ENCODE results near the gene C1orf116.

Gene C1orf116

GRCh38 chr1:207034208-207034607, 1.7 kb upstream of the C1orf116 start:
- no peak for DNase-seq

DNA sequence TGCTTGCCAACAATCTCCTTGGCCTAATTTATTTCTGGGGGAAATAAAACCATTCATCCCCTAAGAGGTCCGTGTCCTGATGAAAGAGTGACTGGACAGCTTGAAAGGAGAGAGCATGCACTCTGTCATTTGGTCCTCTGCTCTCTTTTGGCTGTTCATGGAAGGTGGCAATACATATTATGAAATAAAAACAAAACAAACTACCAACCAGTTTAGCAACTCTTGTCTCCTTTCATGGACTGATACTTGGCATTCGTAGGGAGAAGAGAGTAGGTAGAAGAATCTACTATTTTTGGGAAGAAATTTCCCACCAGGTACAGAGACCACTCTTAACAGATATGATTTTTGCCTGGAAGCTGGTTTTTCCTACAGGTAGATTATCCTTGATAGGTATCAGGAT, 746 bp upstream of the C1orf116 start:
- no peak for DNase-seq

DNA sequence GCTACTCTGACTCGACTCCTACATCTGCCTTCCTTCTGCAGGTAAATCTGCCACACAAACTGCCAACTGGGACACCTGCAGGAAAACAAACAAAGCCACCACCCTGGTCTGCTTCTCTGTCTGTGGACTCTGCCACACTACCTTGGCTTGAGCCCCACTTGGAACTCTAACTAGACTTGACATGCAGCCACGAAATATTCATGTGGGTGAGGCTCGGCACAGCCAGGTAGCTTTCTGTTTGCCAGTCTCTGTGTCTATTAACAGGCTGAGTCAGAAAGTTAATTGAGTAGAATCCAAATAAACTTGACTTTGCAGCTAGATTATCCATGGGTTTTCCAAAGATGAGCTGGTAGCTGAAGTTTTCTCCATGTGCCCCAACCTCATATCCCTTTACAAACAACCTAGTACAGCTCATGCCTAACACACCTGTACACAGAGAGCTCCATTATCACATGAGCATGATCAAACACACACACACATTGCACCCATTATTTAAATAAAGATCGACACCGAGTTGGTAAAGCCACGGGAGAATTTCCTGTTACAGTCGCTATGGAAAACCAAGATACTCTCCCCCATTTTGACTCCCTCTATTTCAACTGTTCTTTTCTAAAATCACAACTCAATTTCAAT, 808 bp downstream of the C1orf116 start:
- no peak for DNase-seq

GRCh38 chr1:207031016-207031415, 1.5 kb downstream of the C1orf116 start:
- no peak for DNase-seq

GRCh38 chr1:207030522-207031009, 2.0 kb downstream of the C1orf116 start:
- no peak for DNase-seq

GRCh38 chr1:207029701-207030521, 2.6 kb downstream of the C1orf116 start:
- DNase-seq: no peak

DNA sequence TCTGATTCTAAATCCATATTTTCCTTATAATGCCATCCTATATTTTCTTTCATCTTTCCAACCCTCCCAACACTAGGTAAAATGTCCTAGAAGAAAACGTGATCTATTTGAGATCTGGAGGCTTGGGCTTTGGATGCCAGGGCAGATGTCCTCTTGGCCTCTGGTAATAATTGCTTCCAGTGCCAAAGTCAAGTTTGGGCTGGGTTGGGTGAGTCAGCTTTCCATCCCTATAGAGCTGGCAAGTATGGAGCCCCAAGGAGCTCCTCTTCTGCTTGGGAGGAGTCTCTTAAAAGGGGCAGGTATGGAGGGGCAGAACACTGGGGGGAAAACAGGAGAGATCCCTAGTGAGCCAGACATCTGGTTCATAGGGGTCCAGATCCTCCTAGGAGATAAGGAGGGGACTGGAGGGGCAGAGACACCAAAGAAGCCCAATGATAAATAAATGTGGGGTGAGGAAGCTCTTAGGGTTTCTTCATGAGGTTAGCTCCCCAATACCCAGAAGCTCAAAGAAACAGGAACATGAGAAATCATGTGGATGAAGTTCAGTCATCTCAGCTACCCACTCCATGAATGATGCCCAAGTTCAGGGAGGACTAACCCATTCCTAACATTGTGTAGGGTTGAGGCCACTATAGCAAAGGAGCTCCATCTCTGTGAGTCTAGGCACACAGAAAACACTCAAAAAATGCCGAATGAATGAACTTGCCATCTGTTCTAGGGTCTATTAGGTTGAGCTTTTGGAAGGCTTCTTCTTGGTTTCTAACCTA, 3.5 kb downstream of the C1orf116 start:
- DNase-seq: no peak

- no peak for DNase-seq
These were observed 4.6 kb downstream of the C1orf116 start for GRCh38 chr1:207027921-207028320.

GRCh38 chr1:207027206-207027777, 5.3 kb downstream of the C1orf116 start:
- no peak for DNase-seq

DNA sequence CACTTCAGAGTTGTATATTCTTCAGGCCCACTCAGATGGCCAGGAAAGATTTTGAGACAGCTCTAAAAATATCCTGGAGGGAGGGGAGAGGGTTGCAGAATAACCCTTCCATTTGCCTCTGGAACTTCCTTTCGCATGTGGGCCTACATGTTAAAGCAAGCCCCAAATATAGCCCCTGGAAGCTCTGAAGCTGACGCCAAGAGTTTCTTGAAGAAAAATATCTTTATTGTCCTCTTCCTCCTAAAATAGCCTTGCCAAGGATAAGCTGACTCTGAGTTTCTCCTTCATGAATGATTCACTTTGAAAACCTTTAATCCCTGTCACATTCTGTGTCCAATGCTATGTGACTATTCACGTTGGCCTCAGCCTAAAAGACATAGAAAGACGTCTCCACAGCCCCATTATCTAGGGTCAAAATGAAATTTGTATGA, 6.4 kb downstream of the C1orf116 start:
- no peak for DNase-seq

GRCh38 chr1:207025146-207025880, 7.2 kb downstream of the C1orf116 start:
- DNase-seq: no peak

GRCh38 chr1:207024202-207025145, 8.1 kb downstream of the C1orf116 start:
- DNase-seq: no peak

DNA sequence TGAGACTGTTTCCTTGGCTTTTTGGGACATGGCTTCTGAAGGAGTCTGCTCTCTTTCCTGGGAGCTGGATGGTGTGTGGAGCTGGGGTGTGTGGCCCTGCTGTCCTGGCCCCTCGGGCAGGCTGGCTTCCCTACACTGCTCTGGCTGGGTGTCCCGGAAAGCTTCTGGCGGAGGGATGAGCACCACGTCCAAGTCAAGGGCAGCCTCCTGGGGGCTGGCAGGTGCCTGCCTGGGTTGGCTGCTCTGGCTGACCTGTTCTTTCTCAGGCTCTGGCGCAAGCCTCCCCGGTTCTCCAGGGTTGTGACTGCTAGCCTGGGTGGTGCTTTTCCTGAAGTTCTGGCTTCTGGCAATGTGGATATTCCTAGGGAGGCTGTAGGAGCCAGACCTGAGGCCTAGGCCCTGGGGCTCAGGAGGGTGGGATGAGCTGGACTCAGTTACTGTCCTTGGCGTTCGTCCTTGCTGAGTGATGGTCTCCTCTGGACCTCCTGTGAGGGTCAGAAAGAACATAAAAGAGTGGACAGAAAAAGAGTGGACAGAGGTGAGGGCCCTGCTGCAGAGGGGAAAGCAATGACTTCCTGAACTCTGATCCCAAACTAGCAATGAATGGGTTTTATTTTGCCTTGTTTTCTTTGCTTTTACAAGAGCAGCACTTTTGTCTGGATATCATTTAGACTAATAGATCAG, 9.4 kb downstream of the C1orf116 start:
- DNase-seq: no peak

DNA sequence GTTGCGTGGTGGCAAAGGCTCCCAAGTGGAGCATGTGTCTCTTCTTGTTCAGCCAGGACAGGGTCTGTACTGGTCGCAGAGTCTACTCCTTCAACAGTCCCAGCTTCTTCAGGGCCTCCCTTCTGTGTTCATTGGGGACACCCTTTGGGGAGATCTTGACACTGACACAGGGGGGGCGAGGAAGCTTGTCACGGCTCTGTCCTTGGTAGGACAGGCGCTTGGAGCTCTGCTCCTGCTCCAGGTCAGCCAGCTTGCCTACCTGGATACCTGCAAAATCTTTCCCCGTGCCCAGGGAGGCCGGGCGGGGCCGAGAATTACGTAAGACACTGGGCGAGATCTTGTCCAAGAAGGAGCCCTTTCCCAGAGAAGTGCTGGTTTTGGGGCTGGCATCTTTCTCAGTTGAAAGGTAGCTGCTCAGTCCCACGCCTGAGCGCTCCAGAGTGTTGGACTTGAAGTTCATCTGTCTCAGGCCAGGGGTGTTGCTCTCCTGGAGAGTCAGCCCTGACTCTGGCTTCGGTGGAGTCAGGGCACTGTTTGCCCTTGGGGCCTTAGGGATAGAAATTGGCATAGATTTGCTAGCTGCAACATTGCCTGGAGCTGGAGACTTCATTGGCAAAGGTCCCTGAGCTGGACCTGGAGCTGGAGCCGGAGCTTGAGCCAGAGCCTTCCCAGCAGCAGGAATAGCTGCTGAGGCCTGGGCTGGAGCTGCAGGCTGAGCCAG, 10.5 kb downstream of the C1orf116 start:
- no peak for DNase-seq

DNA sequence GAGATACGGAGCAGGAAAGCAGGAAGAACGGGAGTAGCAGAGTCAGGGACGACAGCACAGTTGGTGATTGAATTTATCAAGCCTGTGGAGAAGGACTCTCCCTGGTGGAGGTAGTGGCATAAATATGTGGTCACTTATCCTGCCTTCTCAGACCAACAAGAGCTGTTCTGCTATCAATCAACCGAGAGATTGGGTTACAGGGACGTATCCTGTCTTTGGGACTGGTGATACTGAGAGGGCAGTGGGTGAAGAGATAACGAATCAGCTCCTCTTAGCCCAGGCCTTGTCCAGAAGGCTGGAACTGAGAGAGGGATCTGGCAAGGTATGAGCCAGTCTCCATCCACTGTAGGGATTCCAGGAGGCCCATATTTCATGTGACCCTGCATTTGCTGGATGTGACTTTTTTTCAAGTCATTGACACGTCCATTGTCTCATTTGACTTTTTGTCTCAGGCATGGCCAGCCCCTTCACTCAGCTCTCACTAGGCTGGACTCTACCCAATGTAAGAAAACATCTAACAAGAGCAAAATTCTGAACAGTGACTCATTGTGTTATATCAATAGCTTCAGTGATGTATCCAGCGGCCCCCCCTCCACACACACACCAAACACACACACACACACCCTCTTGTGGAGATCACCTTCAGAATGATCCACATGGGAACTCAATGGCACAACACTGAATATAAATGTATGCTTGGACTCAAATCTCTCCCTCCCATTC, 11.3 kb downstream of the C1orf116 start:
- DNase-seq: no peak

DNA sequence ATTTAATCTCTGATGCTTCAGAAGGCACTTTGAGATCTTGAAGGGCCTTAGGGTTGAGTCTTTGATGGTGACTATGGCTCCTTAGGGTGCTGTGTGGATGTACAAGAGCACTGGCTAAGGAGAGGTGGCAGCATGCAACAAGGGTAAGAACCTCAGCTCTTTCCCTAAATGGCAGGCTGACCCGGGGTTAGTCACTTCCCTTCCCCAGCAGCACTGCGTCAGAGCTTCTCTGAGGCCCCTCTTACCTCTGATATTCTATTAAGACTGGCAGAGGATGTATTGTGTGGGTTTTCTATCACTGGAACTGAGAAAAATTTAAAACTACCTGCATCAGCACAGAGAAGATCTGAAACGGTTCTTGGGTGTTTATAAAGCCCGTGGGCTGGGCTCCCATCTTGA, 11.8 kb downstream of the C1orf116 start:
- no peak for DNase-seq

DNA sequence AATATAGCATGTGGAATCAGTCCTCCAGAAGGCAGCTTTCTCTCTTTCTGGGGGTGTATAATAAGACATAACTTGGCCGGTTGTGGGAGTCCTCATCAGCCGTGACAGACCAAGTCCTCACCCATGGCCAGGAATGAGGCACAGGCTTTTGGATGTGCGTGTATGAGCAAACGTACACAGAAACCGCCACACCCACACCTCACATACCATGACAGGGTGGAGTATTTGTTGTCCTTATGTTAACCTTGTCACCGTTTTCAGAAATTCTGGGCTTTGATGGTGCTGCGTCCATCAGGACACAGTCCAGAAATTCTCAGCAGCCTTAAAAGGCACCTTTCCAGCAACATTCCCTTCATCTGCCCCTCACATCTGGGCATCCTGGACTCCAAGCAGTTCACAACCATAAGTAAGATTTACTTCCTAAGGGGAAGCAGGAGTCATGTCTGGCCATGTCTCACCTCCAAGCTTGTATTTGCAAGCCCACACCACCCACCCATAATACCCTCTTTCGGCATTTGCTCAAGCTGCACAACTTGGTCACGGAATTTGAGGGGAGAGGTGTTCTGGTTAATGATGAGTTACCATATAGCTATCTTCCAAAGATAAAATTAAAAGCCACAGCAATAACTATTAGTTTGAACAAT, 12.4 kb downstream of the C1orf116 start:
- no peak for DNase-seq

DNA sequence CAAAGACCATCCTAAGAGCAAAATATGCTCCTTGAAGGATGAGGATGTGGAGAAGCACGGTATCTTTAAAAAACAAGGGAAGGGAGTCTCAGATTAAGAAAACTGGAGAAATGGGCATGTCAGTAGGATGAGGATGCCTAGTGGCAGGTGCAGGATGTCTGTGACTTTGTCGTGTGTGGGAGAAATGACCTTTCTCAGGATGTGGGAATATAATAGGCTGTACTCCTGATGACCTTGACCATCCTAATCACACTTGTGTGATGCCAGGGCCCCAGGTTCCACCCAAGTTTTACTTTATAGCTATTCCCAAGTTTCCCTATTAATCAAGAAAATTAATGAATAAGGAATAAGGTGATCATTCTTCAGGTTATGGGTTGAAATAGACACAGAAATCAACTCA, 12.9 kb downstream of the C1orf116 start:
- DNase-seq: no peak

- no peak for DNase-seq
These were observed 13.4 kb downstream of the C1orf116 start for GRCh38 chr1:207019161-207019560.
